PC-3 (cell line): ENCODE measurements around the gene PSME2. TPM values are rescaled to one million over a fixed set of nuclear protein-coding genes. Genes with fewer than 3 reads are reported as not detected.

ENCODE experiments used
- ATAC-seq: fragments of 200-7000 bp; cut with Tn5 transposase; 2 replicates; pipeline ENCODE4 v1.9.1; 2020; ENCODE audit warnings: mild to moderate bottlenecking, moderate library complexity
- BruUV-seq: library from RNA; stranded (reverse); fragments of 400-500 nt; replicated peaks from 2 replicates; lab custom pipeline; 2021; lab: Mats Ljungman, UMichigan
- CTCF ChIA-PET: fragments of 300-600 bp; sonication (Branson Sonifier 250); formaldehyde crosslinking; loops from one replicate; lab custom pipeline; 2022; ENCODE audit warnings: antibody characterized with exemption; lab: Charles Lee
- POLR2A ChIA-PET: fragments of 300-600 bp; sonication (Branson Sonifier 250); formaldehyde crosslinking; loops from one replicate; lab custom pipeline; 2022; ENCODE audit warnings: antibody characterized with exemption; ENCODE audit not compliant: unreplicated experiment; lab: Charles Lee
- DNase-seq: peaks from one replicate; pipeline ENCODE4 v3.0.0-alpha.2; 2015
- H2AFZ ChIP-seq: fragments of 300-600 bp; sonication (generic); 2 replicates; pipeline ENCODE4 v1.6.0; 2016; ENCODE audit warnings: antibody characterized with exemption, low read length
- H3F3A ChIP-seq: fragments of 300-600 bp; sonication (generic); one replicate; pipeline ENCODE4 v1.6.0; 2017; ENCODE audit warnings: antibody characterized with exemption, low read length, control low read depth, mild to moderate bottlenecking; ENCODE audit not compliant: unreplicated experiment
- H3K27ac ChIP-seq: fragments of 300-600 bp; sonication (generic); 2 replicates; pipeline ENCODE4 v1.5.1; 2016; ENCODE audit warnings: mild to moderate bottlenecking, low read length
- H3K27me3 ChIP-seq: fragments of 300-600 bp; sonication (generic); 2 replicates; pipeline ENCODE4 v1.6.1; 2016; ENCODE audit warnings: low read length, mixed read lengths
- H3K36me3 ChIP-seq: fragments of 300-600 bp; sonication (generic); 2 replicates; pipeline ENCODE4 v1.6.1; 2016; ENCODE audit warnings: low read depth, mixed run types, low read length, mixed read lengths
- H3K4me1 ChIP-seq: fragments of 300-600 bp; sonication (generic); 2 replicates; pipeline ENCODE4 v1.5.1; 2016; ENCODE audit warnings: low read length; ENCODE audit not compliant: insufficient read depth
- H3K4me2 ChIP-seq: fragments of 300-600 bp; sonication (generic); 2 replicates; pipeline ENCODE4 v1.6.0; 2016; ENCODE audit warnings: low read length
- H3K4me3 ChIP-seq: fragments of 300-600 bp; sonication (generic); 2 replicates; pipeline ENCODE4 v1.5.1; 2016; ENCODE audit warnings: mild to moderate bottlenecking, low read length, mixed read lengths
- H3K79me2 ChIP-seq: fragments of 300-600 bp; sonication (generic); 2 replicates; pipeline ENCODE4 v1.6.1; 2017; ENCODE audit warnings: low read length, mixed read lengths
- H3K9ac ChIP-seq: fragments of 300-600 bp; sonication (generic); 2 replicates; pipeline ENCODE4 v1.6.0; 2016; ENCODE audit warnings: mild to moderate bottlenecking, low read length
- H3K9me2 ChIP-seq: fragments of 300-600 bp; sonication (generic); replicated peaks from 2 replicates; pipeline ENCODE4 v1.6.1; 2016; ENCODE audit warnings: mixed run types, low read length, mixed read lengths
- H3K9me3 ChIP-seq: fragments of 300-600 bp; sonication (generic); 2 replicates; pipeline ENCODE4 v1.6.1; 2016; ENCODE audit warnings: low read length, mixed read lengths
- H4K20me1 ChIP-seq: fragments of 300-600 bp; sonication (generic); 2 replicates; pipeline ENCODE4 v1.6.1; 2016; ENCODE audit warnings: low read length, mixed read lengths
- CTCF ChIP-seq: fragments of 300-600 bp; sonication (generic); conservative IDR thresholded peaks from 2 replicates; pipeline ENCODE4 v1.5.1; 2017; ENCODE audit warnings: antibody characterized with exemption, low read depth, mild to moderate bottlenecking, low read length
- EZH2 ChIP-seq: fragments of 300-600 bp; sonication (generic); IDR thresholded peaks from one replicate; pipeline ENCODE4 v1.6.1; 2017; ENCODE audit warnings: antibody characterized with exemption, mild to moderate bottlenecking, low read length; ENCODE audit not compliant: unreplicated experiment
- EZH2phosphoT487 ChIP-seq: fragments of 300-600 bp; sonication (generic); IDR thresholded peaks from 2 replicates; pipeline ENCODE4 v1.6.1; 2018; ENCODE audit warnings: mild to moderate bottlenecking, antibody characterized with exemption, low read length, borderline replicate concordance
- intact Hi-C: fragments of 100-400 bp; cut with micrococcal nuclease; formaldehyde crosslinking; loops from 2 replicates; pipeline ENCODE4 v1.9.0; 2023
- total RNA-seq: library from RNA; depleted of rRNA; stranded (reverse); fragments of >200 nt; gene quantifications from 2 replicates; pipeline ENCODE4 v1.2.3, GENCODE V29; 2014

Gene PSME2
- total RNA-seq, 1 experiment from 2014 or later: 297 TPM

GRCh38 chr14:24190416-24190815 lies 44.0 kb upstream of the PSME2 start:
- intact Hi-C loops: no loop called here
- H3F3A ChIP-seq: no peaks in the 10 kb centered on the region
- DNase-seq (no peak), ATAC-seq (no peak)
- POLR2A ChIA-PET: no interaction called here
- H4K20me1 ChIP-seq: no peaks in the 10 kb centered on the region
- H3K9me3 ChIP-seq: no peaks in the 10 kb centered on the region
- H3K9me2 ChIP-seq: no peaks in the 10 kb centered on the region
- BruUV-seq: no TSS peak
- no peak overlapping the region for H3K4me3 ChIP-seq
- TF ChIP-seq CTCF (no peak), EZH2 (no peak), EZH2phosphoT487 (no peak)
- H3K4me2 ChIP-seq: no peak overlapping the region
- H3K27ac ChIP-seq: no peak overlapping the region
- H2AFZ ChIP-seq: no peak overlapping the region
- H3K36me3 ChIP-seq: peaks cover 24% of the 10 kb centered on the region; the same call in 1 of the 2 replicates
- no peaks in the 10 kb centered on the region for H3K27me3 ChIP-seq
- CTCF ChIA-PET: no interaction called here
- H3K79me2 ChIP-seq: peaks cover 61% of the 10 kb centered on the region
- peaks cover 17% of the 10 kb centered on the region for H3K4me1 ChIP-seq
- H3K9ac ChIP-seq: no peak overlapping the region

GRCh38 chr14:24189460-24189859 lies 43.0 kb upstream of the PSME2 start:
- TF ChIP-seq CTCF: no peak
- TF ChIP-seq EZH2phosphoT487: no peak
- ChIA-PET POLR2A (no interaction called here), CTCF (no interaction called here)
- Histone ChIP-seq H3F3A (no peaks in the 10 kb centered on the region), H2AFZ (peak overlapping the region; percentile 21; the same call in 1 of the 2 replicates), H3K4me1 (peaks cover 10% of the 10 kb centered on the region), H3K27ac (no peak overlapping the region), H3K27me3 (no peaks in the 10 kb centered on the region), H3K4me2 (peak overlapping the region; percentile 86), H3K4me3 (peak overlapping the region; percentile 76; the same call in 1 of the 2 replicates), H4K20me1 (no peaks in the 10 kb centered on the region), H3K36me3 (peaks cover 24% of the 10 kb centered on the region; the same call in 1 of the 2 replicates), H3K9me3 (no peaks in the 10 kb centered on the region), H3K79me2 (peaks cover 51% of the 10 kb centered on the region), H3K9me2 (no peaks in the 10 kb centered on the region), H3K9ac (peak overlapping the region; percentile 90; the same call in 1 of the 2 replicates)
- BruUV-seq: no TSS peak
- ATAC-seq (no peak), DNase-seq (no peak)
- intact Hi-C loops: no loop called here

- intact Hi-C loops: no loop called here
- CTCF ChIA-PET: no interaction called here
These were observed 42.6 kb upstream of the PSME2 start for GRCh38 chr14:24189059-24189375.

More at GRCh38 chr14:24189059-24189375, 42.6 kb upstream of the PSME2 start:
- TF ChIP-seq EZH2 (no peak), EZH2phosphoT487 (no peak), CTCF (no peak)
- H3K4me1 ChIP-seq: peaks cover 8% of the 10 kb centered on the region
- POLR2A ChIA-PET: no interaction called here
- ATAC-seq (no peak), DNase-seq (no peak)
- H3K9ac ChIP-seq: peak overlapping the region; percentile 90; the same call in 1 of the 2 replicates
- H3F3A ChIP-seq: no peaks in the 10 kb centered on the region
- H3K79me2 ChIP-seq: peaks cover 47% of the 10 kb centered on the region
- no peaks in the 10 kb centered on the region for H3K9me3 ChIP-seq
- no peaks in the 10 kb centered on the region for H4K20me1 ChIP-seq
- H3K36me3 ChIP-seq: peaks cover 24% of the 10 kb centered on the region; the same call in 1 of the 2 replicates
- no peak overlapping the region for H3K27ac ChIP-seq
- H2AFZ ChIP-seq: peak overlapping the region; percentile 21; the same call in 1 of the 2 replicates
- BruUV-seq: no TSS peak
- no peaks in the 10 kb centered on the region for H3K27me3 ChIP-seq
- H3K9me2 ChIP-seq: no peaks in the 10 kb centered on the region
- H3K4me3 ChIP-seq: peak overlapping the region; percentile 76
- peak overlapping the region; percentile 86 for H3K4me2 ChIP-seq
